GM18505 (cell line): ENCODE measurements around the gene PPIL4.
A peak's percentile ranks its signal among the peaks of the same experiment; 100 is the strongest.
"Not testable (repeated sequence)": the region's sequence is repeated elsewhere in the genome, so short reads cannot be mapped to it uniquely, and the experiment has no call there.

Experiments used
- ATAC-seq: cut with Tn5 transposase; IDR thresholded peaks from one replicate; pipeline ENCODE4 v1.9.1; 2021; ENCODE audit not compliant: unreplicated experiment
- POLR2A ChIP-seq: IDR thresholded peaks from 4 replicates; pipeline ENCODE4 v1.6.1; 2011; ENCODE audit warnings: borderline replicate concordance; ENCODE audit not compliant: insufficient read depth, insufficient read length; ENCODE audit errors: extremely low read depth

PPIL4 gene

GRCh38 chr6:149503276-149503675, 42.6 kb downstream of the PPIL4 start:
- ATAC-seq, result no peak
- TF ChIP-seq POLR2A, result no peak

- ATAC-seq, result no peak
- no peak for TF ChIP-seq POLR2A
Measured at GRCh38 chr6:149501768-149502167, 44.1 kb downstream of the PPIL4 start.

GRCh38 chr6:149501201-149501600, 44.6 kb downstream of the PPIL4 start:
- no peak for ATAC-seq

GRCh38 chr6:149500096-149500495, 45.7 kb downstream of the PPIL4 start:
- TF ChIP-seq POLR2A, result no peak

More at GRCh38 chr6:149501201-149501600, 44.6 kb downstream of the PPIL4 start:
- no peak for TF ChIP-seq POLR2A

GRCh38 chr6:149499066-149499465, 46.8 kb downstream of the PPIL4 start:
- no peak for TF ChIP-seq POLR2A
- ATAC-seq, result no peak

More at GRCh38 chr6:149500096-149500495, 45.7 kb downstream of the PPIL4 start:
- no peak for ATAC-seq

GRCh38 chr6:149497365-149497764, 48.5 kb downstream of the PPIL4 start:
- TF ChIP-seq POLR2A, result no peak

GRCh38 chr6:149496597-149496996, 49.2 kb downstream of the PPIL4 start:
- ATAC-seq, result not testable (repeated sequence)

More at GRCh38 chr6:149497365-149497764, 48.5 kb downstream of the PPIL4 start:
- ATAC-seq, result no peak

GRCh38 chr6:149495349-149496016, 50.4 kb downstream of the PPIL4 start:
- not testable (repeated sequence) for ATAC-seq

GRCh38 chr6:149494810-149495209, 51.0 kb downstream of the PPIL4 start:
- peak; percentile 67 for ATAC-seq

- no peak for TF ChIP-seq POLR2A
- ATAC-seq, result no peak
Measured at GRCh38 chr6:149493761-149494320, 52.0 kb downstream of the PPIL4 start.

- ATAC-seq, result no peak
- no peak for TF ChIP-seq POLR2A
Measured at GRCh38 chr6:149492798-149493343, 53.0 kb downstream of the PPIL4 start.

- ATAC-seq, result no peak
- no peak for TF ChIP-seq POLR2A
Measured at GRCh38 chr6:149489967-149490366, 55.9 kb downstream of the PPIL4 start.

GRCh38 chr6:149488815-149489214, 57.0 kb downstream of the PPIL4 start:
- TF ChIP-seq POLR2A, result no peak
- no peak for ATAC-seq

GRCh38 chr6:149487316-149487715, 58.5 kb downstream of the PPIL4 start:
- no peak for ATAC-seq
- no peak for TF ChIP-seq POLR2A
